ENCODE data around the gene LMCD1.
"Not testable (repeated sequence)": the region's sequence is repeated elsewhere in the genome, so short reads cannot be mapped to it uniquely, and the experiment has no call there.

The LMCD1 gene

DNA sequence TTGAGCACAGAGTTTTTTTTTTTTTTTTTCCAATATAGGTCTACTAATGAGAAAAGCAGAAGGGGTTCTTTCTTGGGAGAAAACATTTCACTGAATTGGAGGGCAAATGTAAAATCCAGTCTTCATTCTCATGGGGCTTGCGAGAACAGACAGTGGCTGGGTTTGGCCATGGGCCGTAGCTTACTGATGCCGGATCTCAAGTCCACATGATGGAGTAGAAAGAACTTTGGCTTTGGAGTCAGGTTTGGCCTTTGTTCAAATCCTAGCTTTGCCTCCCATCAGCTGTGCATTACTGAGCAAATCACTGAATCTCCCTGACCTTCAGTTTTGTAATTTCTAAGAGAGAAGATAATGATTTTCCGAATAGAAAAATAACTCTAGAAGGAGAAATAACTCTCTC is 59.7 kb downstream of the LMCD1 start:
- DNase-seq (ENCODE audit: low spot score) = no peak

DNA sequence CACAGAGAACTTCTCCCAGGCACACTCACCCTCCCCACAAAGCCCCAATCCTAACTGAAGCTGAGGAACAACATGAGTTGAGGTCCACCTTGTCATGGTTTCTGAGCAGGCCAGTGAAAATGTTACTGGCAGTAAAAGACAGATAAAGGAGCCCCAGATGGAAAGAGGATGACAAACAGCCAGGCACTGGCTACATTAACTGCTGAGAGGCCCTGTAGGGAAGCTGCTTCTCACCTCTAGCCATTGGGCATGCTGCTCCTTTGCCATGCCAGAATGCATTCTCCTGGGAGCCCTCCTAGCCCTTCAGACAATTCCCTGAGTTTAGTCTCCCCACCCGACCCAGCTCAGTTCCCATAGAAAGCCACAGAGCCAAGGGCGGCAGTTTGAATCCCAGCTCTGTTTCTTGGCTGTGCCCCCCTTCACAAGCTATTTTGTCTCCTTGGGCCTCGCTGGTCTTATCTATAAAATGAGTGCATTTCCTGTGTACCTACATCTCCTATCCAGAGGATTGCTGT is 60.5 kb downstream of the LMCD1 start:
- no peak for DNase-seq (ENCODE audit: low spot score)

DNA sequence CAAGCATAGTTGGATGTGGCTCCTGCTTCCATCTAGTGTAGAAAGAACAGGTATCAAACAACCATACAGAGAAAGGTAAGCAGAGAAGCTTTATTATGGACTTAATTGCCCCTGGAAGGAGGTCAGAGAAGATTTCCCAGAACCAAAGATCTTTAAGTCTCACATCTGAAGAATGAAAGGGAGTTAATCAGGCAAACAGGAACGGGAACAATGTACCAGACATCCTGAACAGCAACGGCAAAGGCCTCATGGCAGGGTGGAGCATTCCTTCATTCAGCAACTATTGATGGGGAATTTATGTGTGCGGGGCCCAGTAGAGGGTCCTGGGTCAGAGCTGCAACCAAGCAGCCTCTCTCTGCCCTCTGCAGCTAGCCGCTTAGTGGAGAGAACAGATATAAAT is 61.5 kb downstream of the LMCD1 start:
- no peak for DNase-seq (ENCODE audit: low spot score)

DNA sequence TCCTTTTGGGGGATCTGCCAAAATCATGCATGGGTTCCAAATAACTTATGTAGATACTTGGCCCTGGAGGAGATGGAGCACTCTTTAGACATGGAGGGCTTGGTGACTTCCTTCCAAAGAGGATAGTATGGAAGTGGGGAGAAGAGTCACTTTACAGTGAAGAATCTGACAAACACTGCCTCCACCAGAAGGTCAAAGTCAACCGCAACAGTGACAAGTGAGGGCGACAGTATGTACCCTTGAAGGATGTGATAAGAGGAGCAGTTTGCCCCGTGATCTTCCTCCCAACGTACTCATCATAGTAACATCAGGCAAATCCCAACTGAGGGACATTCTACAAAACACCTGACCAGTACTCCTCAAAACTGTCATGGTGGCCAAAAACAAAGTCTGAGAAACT is 62.0 kb downstream of the LMCD1 start:
- no peak for DNase-seq (ENCODE audit: low spot score)

DNA sequence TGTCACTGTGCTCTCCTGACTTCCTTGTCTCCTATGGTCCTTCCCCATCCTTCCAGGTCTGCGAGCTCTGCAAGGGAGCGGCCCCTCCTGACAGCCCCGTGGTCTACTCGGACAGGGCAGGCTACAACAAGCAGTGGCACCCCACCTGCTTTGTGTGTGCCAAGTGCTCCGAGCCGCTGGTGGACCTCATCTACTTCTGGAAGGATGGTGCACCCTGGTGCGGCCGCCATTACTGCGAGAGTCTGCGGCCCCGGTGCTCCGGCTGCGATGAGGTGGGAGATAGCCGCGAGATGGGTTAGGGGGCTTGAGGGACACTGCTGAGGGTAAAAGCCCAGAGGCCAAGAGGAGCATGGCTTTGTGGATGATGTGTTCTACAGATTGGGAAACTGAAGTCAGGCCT is 63.8 kb downstream of the LMCD1 start:
- DNase-seq (ENCODE audit: low spot score) = no peak

DNA sequence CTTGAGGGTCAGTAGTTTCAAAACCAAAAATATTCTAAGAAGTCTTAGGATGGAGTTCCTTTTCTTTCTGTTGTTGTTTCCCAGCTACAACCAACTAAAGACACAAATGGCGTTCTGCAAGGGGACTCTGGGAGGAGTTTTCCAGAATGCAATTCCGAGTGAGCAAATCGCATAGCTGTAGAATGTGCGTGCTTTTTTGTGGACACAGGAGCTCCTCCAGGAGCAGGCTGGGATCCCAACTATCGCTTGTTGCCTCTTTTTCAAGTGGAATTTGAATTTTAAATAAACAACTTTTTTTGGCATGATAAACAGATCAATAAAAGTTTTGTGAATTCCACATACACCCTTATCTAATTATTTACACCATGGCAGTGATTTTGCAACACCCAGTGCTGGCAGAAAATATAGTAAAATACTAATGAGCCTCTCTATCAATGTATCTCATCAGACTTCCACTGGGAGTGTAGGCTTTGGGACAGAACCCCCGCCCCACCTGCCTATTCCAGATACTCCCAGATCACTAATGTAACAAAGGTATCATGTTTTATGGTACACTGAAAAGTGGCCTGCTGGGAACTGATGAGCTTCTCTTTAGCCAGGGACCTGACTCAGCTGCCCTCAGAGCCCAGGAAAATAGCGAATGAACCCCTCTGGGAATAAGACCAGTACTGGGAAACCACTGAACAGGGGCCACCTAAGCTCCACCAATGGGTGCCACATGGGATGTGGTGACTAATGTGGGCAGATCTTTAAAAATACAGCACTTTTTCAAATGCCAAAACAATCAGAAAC is 66.4 kb downstream of the LMCD1 start:
- DNase-seq (ENCODE audit: low spot score) = no peak

DNA sequence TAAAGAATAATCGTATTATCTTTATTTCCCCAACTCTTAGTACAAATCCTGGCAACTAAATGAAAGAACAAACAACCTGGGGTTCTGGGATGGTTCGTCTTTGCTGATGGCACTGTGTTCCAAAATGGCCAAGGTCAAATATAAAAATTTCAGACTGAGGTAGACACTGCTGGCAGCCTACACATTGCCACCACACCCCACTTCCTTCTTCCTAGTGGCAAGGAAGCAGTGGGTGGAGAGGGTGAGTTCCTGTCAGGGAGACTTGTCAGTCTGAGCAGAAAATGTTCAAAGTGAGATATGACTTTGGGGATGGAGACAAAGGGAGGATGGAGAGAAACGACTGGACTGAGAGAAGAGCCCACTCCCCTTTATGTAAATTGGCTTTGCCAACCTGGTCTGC is 69.6 kb downstream of the LMCD1 start:
- no peak for DNase-seq (ENCODE audit: low spot score)

DNA sequence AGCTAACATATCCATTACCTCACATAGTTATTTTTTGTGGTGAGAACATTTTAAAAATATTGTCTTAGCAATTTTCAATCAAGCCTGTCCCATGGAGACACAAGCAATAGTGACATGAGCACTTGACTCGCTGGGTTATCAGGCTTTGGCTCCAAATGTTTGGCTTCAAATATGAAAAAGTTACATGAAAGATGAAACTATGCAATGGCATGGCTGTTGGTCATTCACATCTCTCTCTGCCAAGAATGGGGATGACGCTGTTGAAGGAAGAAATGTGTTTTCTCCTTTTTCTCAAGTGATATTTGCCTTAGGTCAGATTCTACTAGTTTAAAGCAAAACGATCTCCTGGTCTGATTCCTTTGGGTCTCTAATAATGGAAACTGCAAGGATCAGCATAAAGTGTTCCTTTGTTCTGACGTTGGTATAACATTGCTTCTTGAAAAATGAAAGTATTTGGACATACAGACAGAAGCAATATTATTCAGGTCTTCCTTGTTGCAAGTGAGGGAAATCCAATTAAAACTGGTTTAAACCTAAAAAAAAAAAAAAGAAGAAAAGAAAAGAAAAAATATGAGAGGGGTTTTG is 71.8 kb downstream of the LMCD1 start:
- no peak for DNase-seq (ENCODE audit: low spot score)

DNA sequence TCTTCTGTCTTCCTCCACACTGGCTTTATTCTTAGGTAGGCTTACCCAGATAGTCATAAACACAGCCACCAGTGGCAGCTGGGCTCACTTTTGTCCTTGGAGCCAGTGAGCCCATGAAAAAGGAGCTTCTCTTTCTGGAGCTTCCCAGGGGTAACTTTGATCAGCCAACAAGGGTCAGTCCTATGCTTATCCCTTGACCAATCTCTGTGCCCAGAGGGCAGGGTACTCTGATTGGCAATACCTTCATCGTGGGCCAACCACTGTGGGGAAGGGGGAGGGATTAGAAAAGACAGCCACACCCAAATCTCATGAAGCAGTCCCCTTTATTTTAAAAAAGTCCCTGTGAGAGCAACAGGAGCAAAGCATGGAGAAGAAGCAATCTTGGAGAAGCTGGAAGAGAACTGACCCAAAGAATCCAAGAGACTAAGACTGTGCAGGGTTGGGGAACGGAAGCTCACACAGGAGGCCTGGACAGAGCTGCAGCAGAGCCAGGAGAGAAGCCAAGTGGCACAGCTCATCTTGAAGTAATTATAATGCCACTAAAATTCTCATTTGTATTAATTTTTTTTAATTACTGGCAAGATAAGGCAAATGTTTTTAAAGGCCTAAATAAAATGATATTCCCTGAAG is 72.5 kb downstream of the LMCD1 start:
- no peak for DNase-seq (ENCODE audit: low spot score)

DNA sequence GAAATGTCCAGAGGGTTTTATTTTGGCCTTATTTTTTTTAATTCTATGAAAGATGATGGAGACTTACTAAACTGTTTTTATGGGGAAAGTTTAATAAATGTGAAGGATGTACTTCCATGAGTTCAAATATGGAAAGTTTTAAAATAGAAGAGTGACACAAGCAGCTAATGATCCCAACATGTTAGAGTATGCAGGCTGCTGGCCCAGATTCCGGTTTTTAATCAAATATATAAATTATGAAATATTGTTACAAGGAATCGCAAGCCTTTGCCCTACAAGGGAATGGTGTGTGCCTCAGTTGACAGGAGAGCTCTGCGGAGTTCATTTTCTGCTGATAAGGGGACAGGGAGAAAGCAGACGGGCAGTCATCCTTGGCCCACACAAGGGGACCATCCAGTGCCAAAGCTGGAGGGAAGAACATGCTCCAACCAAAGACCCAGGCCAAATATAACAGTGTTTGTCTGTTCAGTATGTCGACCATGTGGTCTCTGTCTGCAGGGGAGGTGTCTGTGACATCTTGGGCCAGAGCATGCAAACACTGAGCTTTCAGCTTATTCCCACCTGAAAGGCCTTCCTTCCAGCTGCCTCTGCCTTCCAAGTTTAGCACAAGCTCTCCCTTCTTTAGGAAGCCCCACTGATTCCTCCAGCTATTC is 73.2 kb downstream of the LMCD1 start:
- no peak for DNase-seq (ENCODE audit: low spot score)

DNA sequence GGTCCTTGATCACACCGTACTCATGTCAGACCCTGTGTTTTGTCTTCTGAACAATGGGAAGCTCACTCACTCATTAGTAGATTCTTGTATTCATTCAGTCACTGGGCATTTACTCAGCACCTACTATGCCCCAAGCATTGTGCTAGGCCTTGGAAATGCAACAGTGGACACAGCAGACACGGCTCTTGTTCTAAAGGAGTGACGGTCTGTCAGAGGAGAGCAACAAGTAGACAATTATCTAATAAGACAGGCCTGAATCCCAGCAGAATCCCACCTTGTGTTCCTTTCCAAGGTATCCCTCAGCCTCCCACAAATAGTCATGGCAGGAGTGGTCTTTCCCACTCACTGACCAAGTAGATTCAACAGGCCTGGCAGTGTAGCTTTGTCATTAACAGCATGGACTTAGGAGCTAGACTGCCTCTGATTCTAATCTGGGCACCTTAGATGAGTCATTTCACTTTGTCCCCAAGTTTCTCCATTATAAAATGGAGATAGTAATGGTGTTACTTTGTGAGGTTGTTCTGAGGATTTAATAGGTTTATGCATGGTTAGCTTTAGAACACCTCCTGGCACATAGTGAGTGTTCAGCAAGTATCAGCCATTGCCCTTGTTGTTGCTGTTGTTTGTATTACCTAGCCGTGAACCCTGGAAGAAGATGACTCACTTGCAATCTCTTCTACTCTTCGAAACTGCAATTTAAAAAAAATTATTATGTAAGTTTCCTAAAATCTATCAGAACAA is 73.9 kb downstream of the LMCD1 start:
- no peak for DNase-seq (ENCODE audit: low spot score)

DNA sequence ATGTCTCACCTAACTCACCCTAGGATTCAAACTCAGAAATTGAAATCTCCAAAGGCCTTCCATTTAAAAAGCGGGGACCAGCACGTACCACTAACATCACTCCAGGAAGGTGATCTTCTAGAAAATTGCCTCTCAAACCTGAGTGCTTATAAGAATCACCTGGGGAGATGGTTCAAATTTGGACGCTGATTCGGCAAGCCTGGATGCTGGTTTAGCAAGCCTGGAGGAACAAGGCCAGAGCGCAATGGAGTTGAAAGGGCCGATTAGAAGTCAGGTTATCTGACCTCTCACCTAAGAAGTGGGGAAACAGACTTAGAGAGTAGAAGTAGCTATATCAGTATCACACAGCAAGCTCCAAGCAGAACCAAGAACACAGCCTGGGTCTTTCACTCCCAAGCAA is 74.8 kb downstream of the LMCD1 start:
- DNase-seq (ENCODE audit: low spot score) = no peak

DNA sequence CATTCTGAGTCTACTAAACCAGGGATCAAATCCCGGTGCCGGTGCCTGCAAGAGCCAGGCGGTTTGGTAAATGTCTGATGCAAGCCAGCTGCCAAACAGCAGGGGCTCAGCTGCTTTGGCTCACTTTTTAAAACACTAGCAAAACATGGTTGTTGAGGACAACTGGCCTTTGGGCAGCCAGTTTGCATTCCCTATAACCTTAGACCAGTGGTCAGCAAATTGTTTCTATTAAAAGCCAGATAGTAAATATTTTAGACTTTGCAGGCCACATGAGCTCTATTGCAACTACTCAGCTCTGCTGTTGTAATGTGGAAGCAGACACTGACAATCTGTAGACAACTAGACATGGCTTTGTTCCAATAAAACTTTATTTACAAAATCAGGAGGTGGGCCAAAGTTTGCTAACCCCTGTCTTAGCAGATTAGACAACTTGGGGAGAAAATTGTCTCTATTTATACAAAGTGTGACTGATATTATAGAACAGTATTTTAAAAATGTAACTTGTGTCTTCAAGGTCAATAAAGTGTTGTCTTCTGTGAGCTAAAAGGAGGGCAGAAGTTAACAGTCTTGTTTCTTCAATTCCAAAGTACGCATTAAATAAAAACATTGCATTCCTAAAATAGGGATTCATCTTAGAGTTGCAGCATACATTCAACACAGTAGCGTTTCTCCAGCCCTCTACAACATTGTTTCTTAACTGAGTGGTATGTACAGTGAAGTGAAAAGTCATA is 75.4 kb downstream of the LMCD1 start:
- no peak for DNase-seq (ENCODE audit: low spot score)

DNA sequence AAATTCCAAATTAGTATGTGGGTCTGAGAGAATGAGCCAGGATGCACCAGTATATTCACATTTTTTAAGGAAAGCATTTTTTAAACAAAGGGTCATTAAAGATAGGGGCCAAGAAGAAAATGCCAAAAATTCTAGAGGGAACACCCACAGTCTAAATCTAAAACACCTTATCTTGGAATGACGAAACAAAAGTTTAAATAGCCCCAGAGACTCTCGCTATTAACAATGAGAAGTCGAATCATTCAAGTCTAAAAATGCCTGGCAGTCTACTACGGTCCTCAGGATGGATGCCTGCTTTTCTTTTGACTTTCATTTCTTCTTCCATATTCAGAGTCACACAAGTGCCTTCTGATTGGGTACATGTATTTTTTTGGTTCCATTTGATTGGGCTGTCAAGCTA is 76.7 kb downstream of the LMCD1 start:
- no peak for DNase-seq (ENCODE audit: low spot score)

DNA sequence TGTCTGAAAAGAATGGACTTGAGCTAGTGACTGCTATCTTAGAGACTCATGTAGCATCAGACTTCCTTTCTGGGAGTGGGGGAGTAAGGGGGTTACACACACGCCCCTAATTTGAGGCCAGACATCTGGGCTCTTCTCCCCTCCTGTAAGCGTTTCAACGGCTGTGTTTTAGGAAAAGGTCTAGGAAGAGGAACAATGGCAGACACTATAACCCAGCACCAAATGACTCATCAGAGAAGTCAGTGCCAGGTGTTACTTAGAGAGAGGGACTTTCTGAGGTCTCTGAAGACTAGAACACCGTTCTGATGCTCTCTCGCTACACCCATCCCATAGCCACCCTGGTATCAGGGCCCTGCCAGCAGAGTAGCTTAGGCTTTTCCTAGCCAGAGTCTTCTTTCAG is 77.5 kb downstream of the LMCD1 start:
- DNase-seq (ENCODE audit: low spot score) = no peak

DNA sequence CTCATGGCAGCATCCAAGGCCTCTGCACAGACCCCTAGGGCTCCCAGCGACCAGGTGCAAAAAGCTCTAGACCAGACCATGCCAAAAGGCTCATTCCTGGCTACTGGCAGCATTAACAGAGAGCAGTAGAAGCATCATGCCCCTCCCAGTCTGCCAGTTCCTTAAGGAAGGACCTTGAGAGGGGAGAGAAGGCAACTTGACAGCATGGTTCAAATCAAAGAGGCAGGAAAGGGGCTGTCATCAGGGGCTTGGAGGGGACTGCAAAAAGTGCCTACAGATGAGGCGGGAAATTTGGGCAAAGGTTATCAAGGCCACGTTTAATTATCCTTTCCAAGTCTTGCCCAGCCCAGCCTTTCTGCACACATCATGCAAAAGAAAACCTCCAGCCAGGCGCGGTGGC is 78.3 kb downstream of the LMCD1 start:
- DNase-seq (ENCODE audit: low spot score) = no peak

DNA sequence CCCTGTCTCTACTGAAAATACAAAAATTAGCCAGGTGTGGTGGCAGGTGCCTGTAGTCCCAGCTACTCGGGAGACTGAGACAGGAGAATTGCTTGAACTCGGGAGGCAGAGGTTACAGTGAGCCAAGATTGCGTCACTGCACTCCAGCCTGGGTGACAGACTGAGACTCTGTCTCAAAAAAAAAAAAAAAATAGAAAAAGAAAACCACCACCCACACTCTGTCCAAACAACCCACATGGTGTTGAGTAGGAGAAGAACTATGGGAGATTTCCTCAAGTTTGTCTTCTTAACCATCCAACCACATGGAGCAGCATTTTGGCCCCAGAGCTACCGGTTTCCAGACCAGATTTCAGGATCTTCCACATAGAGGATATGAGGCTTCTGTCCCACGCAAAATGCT is 78.8 kb downstream of the LMCD1 start:
- not testable (repeated sequence) for DNase-seq (ENCODE audit: low spot score)

DNA sequence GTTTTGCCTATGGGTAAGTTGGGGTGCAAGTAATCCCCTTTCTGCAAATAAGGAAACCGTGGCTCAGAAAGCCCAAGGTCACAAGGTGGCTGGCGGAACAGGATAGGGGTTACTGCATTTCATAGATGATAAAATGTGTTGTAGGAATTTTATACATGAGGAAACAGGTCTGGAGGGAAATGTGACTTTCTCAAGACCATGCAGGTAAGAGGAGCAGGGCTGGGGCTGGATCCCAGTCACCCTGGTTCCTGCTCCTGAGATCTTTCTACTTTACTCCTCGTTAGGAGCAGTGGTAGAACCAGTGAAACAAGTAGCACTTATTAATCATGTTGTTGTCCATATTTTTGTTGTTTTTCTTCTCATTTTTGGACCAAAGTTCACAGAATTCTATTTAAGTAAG is 79.8 kb downstream of the LMCD1 start:
- DNase-seq (ENCODE audit: low spot score) = no peak

DNA sequence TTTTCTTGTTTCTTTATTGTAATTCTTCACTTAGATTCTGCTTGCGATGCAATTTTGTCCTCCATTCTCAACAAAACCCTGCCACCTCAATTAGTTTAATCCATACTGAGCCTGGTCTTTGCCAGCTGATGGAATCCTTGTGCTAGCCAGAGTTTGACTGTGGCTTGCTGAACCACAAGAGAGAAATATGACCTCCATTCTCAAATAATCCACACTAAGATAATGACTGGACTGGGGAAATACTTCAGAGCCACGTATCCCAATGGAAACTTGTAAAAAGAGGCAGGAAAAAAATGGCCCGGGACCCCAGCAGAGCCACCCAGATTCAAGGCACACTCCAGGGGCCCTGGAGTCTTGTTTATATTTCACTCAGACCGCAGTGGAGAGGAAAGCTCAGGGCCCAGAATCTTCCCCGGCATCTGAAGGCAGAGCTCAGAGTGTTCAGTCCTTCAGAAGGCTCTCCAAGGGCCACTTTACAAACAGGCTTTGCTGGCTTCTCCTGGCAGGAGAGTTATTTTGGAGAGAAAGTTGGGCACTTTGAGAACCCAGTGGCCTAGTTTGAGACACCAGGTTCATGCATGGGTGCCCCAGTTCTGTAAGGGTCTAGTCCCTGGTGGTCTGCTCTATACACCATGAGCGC is 80.3 kb downstream of the LMCD1 start:
- no peak for DNase-seq (ENCODE audit: low spot score)

DNA sequence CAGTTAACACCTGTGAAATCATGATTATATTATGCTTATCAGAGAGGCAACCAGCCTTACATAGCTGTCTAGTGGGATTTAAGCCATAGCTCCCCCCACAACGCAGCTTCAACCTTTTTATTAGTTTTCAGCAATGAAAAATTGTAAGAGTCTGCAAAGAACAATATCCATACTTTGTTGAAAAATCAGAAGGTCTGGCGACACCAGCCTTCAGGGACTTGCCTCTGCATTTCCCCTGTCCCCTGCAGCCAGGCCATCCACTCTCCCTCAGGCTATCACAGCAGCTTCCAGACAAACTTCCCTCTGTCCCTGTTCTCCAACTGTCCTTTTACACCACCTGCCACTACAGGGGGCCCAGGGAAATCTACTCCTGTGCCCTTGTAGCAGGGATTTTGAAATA is 83.0 kb downstream of the LMCD1 start:
- no peak for DNase-seq (ENCODE audit: low spot score)
